Measurements from ENCODE around the gene TRNP1. TPM values are rescaled to one million over a fixed set of nuclear protein-coding genes. Genes with fewer than 3 reads are reported as not detected.
A peak's percentile ranks its signal among the peaks of the same experiment; 100 is the strongest.

Gene TRNP1
- polyA plus RNA-seq, 1 donor from 2014 or later = not detected

DNA sequence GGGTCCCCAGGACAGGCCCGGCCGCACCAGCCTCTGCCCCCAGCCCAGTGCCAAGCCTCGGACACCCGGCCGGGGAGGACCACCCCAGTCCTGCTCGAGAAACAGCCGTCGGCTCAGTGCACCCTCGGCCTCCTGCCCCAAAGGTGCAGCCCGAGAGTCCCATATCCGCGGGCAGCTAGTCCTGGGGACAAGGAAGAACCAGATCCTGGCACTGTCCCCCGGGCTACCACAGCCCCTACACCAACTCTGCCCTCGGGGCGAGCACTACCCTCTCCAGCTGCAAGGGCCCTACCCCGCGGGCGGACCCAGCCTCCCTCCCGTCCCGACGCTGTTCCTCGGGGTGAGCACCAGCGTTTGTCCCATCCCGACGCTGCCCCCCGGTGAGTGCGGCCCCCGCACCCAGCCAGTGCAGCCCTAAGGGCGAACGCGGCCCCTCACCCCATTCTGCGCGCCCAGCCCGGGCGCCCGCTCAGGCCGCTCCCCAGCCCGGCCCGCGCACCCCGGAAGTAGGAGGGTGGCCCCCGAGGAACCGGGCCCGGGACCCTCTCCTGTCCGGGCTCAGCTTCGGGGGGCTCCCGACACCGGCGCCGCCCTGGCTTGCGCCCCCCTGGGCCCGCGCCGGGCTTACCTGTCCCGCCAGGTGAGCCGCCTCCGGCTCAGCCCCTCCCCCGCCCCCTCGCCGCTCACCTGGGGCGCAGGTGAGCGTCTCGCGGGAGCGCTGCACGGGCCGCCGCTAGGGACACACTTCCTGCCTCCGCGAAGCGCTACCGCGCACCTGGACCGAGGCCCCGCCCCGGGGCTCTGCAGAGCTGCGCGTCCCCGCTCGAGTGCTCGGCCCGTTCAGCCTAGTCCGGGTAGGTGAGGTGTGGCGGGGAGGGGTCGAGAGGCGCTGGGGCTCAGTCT lies 33.5 kb upstream of the TRNP1 start, which contains the start of gene KDF1:
Gene KDF1, minus strand, starts transcription at position 747 of the 903 bp plus-strand sequence. CDS start 8,088 bp downstream, outside the sequence.
- peaks cover 7% of the 10 kb centered on the region for H3K36me3 Mint-ChIP-seq
- H3K27me3 Mint-ChIP-seq = peaks cover 11% of the 10 kb centered on the region
- H3K27ac Mint-ChIP-seq = peak within 1 kb of the TSS; percentile 21 to 91 (median 76)
- H3K9me3 Mint-ChIP-seq = peaks cover 0 to 6% (median 2%) of the 10 kb centered on the region in 3 donors
- H3K4me1 Mint-ChIP-seq = peaks cover 2 to 15% (median 4%) of the 10 kb centered on the region in 3 donors
- H3K4me3 Mint-ChIP-seq = peak within 1 kb of the TSS; percentile 78 to 94 (median 90)

DNA sequence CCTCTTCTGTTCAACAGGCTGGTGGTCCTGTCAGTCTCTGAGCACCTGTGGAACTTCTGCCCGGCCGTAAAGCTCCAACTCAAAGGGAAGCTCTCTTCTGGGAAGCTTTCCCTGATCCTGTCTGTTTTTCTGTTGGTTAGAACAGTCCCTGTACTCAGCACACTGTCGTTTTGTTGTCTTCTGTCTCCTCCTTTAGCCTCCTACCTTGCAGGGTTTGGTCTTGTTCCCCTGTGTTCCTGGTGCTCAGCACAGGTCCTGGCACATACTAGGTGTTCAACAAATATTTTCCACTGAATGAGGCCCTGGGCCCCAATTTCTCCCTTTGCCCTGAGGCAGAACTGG lies 32.9 kb upstream of the TRNP1 start:
- Mint-ChIP-seq H3K36me3 (peaks cover 8% of the 10 kb centered on the region), H3K4me1 (peaks cover 2 to 15% (median 4%) of the 10 kb centered on the region in 3 donors), H3K27ac (peak overlapping the region; percentile 21 to 91 (median 76)), H3K9me3 (peaks cover 0 to 6% (median 2%) of the 10 kb centered on the region in 3 donors), H3K4me3 (peak overlapping the region; percentile 78 to 94 (median 90)), H3K27me3 (peaks cover 12% of the 10 kb centered on the region)

DNA sequence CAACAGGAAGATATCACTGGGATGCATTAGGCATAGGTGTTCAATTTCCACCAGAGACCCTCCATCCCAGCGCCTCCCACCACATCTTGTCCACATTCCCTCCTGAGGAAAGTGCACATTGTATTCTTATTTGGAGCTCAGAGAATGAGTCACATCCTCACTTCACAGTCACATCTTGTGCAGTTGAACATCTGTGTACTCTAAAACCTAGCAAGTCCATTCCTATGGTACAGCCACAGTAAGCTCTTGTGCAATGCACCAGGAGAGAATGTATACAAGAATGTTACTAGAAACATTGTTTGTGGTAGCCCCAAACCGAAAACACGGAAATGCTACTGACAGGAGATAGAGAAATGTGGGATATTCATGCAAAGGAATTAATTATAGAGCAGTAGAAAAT lies 31.7 kb upstream of the TRNP1 start:
- Mint-ChIP-seq H3K36me3 (peaks cover 3% of the 10 kb centered on the region), H3K27ac (peak overlapping the region in 1 of 3 donors; percentile 21), H3K27me3 (peaks cover 13% of the 10 kb centered on the region), H3K4me1 (peaks cover 2 to 15% (median 4%) of the 10 kb centered on the region in 3 donors), H3K4me3 (peak overlapping the region in 1 of 4 donors; percentile 94), H3K9me3 (no peaks in the 10 kb centered on the region)

GRCh38 chr1:26965213-26965612 lies 28.3 kb upstream of the TRNP1 start:
- Mint-ChIP-seq H3K27me3 (peaks cover 16% of the 10 kb centered on the region), H3K4me1 (peaks cover 2 to 7% (median 4%) of the 10 kb centered on the region in 3 donors), H3K4me3 (no peak overlapping the region), H3K9me3 (peaks cover 0 to 2% (median 0%) of the 10 kb centered on the region in 3 donors), H3K36me3 (peaks cover 3% of the 10 kb centered on the region), H3K27ac (no peak overlapping the region)

GRCh38 chr1:26965628-26966027 lies 27.9 kb upstream of the TRNP1 start:
- H3K36me3 Mint-ChIP-seq = peaks cover 3% of the 10 kb centered on the region
- peaks cover 17% of the 10 kb centered on the region for H3K27me3 Mint-ChIP-seq
- H3K9me3 Mint-ChIP-seq = peaks cover 0 to 2% (median 0%) of the 10 kb centered on the region in 3 donors
- H3K27ac Mint-ChIP-seq = no peak overlapping the region
- peak overlapping the region in 1 of 4 donors; percentile 66 for H3K4me3 Mint-ChIP-seq
- peaks cover under 1 to 4% (median under 1%) of the 10 kb centered on the region in 3 donors for H3K4me1 Mint-ChIP-seq

- Mint-ChIP-seq H3K36me3 (no peaks in the 10 kb centered on the region), H3K4me3 (no peak overlapping the region), H3K27ac (no peak overlapping the region), H3K4me1 (no peaks in the 10 kb centered on the region), H3K27me3 (peaks cover 15% of the 10 kb centered on the region), H3K9me3 (peaks cover 0 to 2% (median 0%) of the 10 kb centered on the region in 3 donors)
Observed at GRCh38 chr1:26970810-26971209, 22.7 kb upstream of the TRNP1 start.

DNA sequence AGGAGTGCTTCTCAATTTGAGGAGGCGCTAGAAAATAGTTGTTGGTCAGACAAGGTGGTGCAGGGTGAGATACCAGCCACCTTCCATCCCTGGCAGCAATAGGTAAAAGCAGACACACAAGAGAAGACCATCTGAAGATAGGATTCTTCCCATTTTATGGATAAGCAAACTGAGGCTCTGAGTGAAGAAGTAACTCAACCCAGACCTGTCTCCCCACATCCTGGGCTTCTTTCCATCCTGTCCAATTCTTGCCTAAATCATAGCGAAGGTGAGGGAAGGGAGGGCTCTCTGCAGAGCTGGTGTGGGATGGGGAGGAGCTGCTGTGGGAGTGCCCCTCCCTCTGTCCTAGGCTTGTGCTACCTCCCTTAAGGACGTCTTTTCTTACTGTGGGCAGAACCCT lies 21.9 kb upstream of the TRNP1 start:
- Mint-ChIP-seq H3K9me3 (peaks cover 0 to 2% (median 0%) of the 10 kb centered on the region in 3 donors), H3K27ac (no peak overlapping the region), H3K36me3 (no peaks in the 10 kb centered on the region), H3K27me3 (peaks cover 13% of the 10 kb centered on the region), H3K4me3 (no peak overlapping the region), H3K4me1 (no peaks in the 10 kb centered on the region)

DNA sequence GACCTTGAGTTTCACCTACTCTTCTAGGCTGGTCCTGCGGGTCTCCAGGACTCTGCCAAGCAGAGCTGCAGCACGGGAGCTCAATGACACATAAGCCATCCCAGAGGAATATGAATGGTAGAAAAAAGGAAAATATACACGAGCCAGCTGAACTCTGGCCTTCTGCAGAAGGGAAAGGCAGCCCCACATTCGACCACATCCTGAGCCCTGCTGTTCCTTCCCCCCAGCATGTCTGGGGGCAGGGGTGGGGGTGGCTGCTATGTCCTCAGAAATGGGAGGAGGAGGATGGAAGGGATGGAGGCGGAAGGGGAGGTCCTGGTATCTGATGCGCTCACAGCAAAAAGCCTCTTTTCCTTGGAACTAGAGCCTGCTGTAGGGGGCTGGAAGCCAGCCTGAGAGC lies 21.1 kb upstream of the TRNP1 start:
- Mint-ChIP-seq H3K4me3 (no peak overlapping the region), H3K27ac (no peak overlapping the region), H3K9me3 (peaks cover 0 to 2% (median 0%) of the 10 kb centered on the region in 3 donors), H3K36me3 (no peaks in the 10 kb centered on the region), H3K27me3 (peaks cover 13% of the 10 kb centered on the region), H3K4me1 (no peaks in the 10 kb centered on the region)

DNA sequence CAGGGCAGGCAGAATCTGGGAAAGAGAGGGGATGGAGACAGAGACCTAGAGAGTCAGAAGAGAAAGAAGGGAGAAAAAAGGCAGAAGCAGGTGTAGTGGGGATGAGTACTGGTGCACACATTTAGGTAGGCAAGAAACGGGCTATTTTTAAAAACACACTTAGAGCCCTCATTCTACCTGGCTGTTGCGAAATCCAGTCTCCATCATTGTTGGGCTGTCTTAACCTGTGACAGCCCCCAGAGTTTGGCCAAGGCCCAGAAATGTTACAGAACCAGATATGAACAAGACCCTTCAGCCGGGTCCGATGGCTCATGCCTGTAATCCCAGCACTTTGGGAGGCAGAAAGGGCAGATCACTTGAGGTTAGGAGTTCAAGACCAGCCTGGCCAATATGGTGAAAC lies 20.7 kb upstream of the TRNP1 start:
- H3K4me1 Mint-ChIP-seq = no peaks in the 10 kb centered on the region
- H3K9me3 Mint-ChIP-seq = peaks cover 0 to 2% (median 0%) of the 10 kb centered on the region in 3 donors
- no peaks in the 10 kb centered on the region for H3K36me3 Mint-ChIP-seq
- H3K27me3 Mint-ChIP-seq = peaks cover 13% of the 10 kb centered on the region
- H3K4me3 Mint-ChIP-seq = no peak overlapping the region
- H3K27ac Mint-ChIP-seq = no peak overlapping the region

DNA sequence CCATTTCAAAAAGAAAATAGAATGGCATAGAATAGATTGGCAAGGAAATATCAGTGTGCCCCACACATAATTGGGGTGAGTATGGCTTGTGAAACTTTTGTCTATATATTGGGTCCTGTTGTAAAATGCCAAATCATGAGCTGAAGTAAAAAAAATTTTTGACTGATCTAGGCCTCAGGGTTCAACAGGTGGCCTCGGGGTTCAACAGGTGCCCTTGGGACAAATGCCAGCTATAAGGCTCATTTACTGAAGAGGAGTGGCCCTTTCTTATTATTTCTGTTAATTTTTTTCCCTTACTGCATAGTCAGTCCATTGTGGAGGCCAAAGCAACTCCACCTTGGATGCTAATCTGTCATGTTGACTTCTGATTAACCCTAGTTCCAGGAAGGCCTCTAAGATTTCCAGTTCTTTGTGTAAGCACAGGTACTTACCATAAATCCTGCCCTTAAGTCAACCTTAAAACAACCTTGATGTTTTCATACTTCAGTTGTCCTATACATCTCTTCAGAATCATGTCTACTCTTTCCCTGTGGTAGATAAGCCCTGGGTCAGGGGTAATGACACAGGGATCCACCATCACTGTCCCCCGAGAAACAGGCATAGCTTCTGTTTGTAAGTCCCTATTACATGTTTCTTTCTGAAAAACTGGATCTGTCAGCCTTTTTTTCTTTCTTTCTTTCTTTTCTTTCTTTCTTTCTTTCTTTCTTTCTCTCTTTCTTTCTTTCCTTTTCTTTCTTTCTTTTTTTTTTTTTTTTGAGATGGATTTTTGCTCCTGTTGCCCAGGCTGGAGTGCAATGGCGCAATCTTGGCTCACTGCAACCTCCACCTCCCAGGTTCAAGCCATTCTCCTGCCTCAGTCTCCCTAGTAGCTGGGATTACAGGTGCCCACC lies 16.6 kb upstream of the TRNP1 start:
- H3K27me3 Mint-ChIP-seq = peaks cover 10% of the 10 kb centered on the region
- no peaks in the 10 kb centered on the region for H3K36me3 Mint-ChIP-seq
- peak overlapping the region in 1 of 3 donors; percentile 26 for H3K27ac Mint-ChIP-seq
- no peaks in the 10 kb centered on the region for H3K9me3 Mint-ChIP-seq
- no peaks in the 10 kb centered on the region for H3K4me1 Mint-ChIP-seq
- no peak overlapping the region for H3K4me3 Mint-ChIP-seq

GRCh38 chr1:26978901-26979300 lies 14.6 kb upstream of the TRNP1 start:
- Mint-ChIP-seq H3K9me3 (no peaks in the 10 kb centered on the region), H3K4me3 (no peak overlapping the region), H3K27me3 (peaks cover 10% of the 10 kb centered on the region), H3K27ac (no peak overlapping the region), H3K36me3 (no peaks in the 10 kb centered on the region), H3K4me1 (no peaks in the 10 kb centered on the region)

- H3K4me3 Mint-ChIP-seq = no peak overlapping the region
- H3K27ac Mint-ChIP-seq = no peak overlapping the region
- no peaks in the 10 kb centered on the region for H3K4me1 Mint-ChIP-seq
- H3K36me3 Mint-ChIP-seq = no peaks in the 10 kb centered on the region
- peaks cover 14% of the 10 kb centered on the region for H3K27me3 Mint-ChIP-seq
- H3K9me3 Mint-ChIP-seq = no peaks in the 10 kb centered on the region
Observed at GRCh38 chr1:26981146-26981846, 12.2 kb upstream of the TRNP1 start.

DNA sequence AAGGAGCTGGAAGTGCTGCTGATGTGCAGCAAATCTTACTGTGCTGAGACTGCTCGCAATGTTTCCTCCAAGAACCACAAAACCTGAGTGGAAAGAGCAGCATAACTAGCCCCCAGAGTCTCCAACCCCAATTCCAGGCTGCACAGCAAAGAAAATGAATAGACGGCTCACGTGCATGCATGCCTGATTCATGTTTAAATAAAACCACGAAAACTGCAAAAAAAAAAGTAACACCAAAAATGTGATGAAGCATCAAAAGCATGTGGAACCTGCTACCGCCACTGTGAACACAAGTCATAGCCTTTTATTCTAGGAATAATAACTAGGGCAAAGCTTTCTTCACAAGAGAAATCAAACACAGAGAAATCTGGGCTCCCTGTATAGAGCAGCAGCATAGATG lies 9.6 kb upstream of the TRNP1 start:
- H3K4me1 Mint-ChIP-seq = no peaks in the 10 kb centered on the region
- H3K4me3 Mint-ChIP-seq = peak overlapping the region in 1 of 4 donors; percentile 12
- peaks cover 18% of the 10 kb centered on the region for H3K27me3 Mint-ChIP-seq
- no peak overlapping the region for H3K27ac Mint-ChIP-seq
- H3K36me3 Mint-ChIP-seq = no peaks in the 10 kb centered on the region
- no peaks in the 10 kb centered on the region for H3K9me3 Mint-ChIP-seq

DNA sequence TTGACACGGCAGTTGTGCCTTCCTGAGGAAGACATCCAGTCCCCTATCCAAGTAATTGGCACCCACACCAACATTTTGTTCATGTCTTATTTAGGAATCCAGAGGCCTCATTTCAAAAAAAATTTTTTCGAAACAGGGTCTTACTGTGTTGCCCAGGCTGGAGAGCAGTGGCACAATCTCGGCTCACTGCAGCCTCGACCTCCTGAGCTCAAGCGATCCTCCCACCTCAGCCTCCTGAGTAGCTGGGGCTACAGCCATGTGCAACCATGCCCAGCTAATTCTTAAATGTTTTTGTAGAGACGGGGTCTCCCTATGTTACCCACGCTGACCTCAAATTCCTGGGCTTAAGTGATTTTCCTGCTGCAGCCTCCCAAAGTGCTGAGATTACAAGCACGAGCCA lies 9.2 kb upstream of the TRNP1 start:
- H3K27ac Mint-ChIP-seq = no peak overlapping the region

More for the DNA sequence above, 9.2 kb upstream of the TRNP1 start:
- H3K4me1 Mint-ChIP-seq = no peaks in the 10 kb centered on the region
- no peaks in the 10 kb centered on the region for H3K36me3 Mint-ChIP-seq
- no peaks in the 10 kb centered on the region for H3K9me3 Mint-ChIP-seq
- H3K27me3 Mint-ChIP-seq = peaks cover 18% of the 10 kb centered on the region
- H3K4me3 Mint-ChIP-seq = no peak overlapping the region

All from IgD-negative memory B cell (primary cell).